H1 (cell line): Measurements from ENCODE around the gene CNNM3. TPM values are rescaled to one million over a fixed set of nuclear protein-coding genes. Genes with fewer than 3 reads are reported as not detected.

ENCODE experiments used
- CTCF ChIA-PET: fragments of 300-600 bp; sonication (Branson Sonifier 250); formaldehyde crosslinking; loops from one replicate; lab custom pipeline; 2021; ENCODE audit not compliant: partially characterized antibody; lab: Charles Lee
- POLR2A ChIA-PET: fragments of 300-600 bp; sonication (Branson Sonifier 250); formaldehyde crosslinking; loops from one replicate; lab custom pipeline; 2021; ENCODE audit warnings: inconsistent platforms; ENCODE audit not compliant: partially characterized antibody; lab: Charles Lee
- DNase-seq, 2 experiments: peaks; one replicate each; pipeline versions ENCODE4 v3.0.0 to v3.0.0-alpha.2; 2010 to 2022; ENCODE audit warnings: low spot score in 2 of 2, low read depth in 1 of 2, mixed read lengths in 1 of 2
- FAIRE-seq: peaks from 2 replicates; lab custom pipeline; 2011; peaks lifted over from hg19 to GRCh38; lab: Jason Lieb, UNC
- H2AFZ ChIP-seq: 2 replicates; pipeline ENCODE4 v1.8.1; 2012; ENCODE audit warnings: low read length, inconsistent platforms
- H2AK5ac ChIP-seq: 2 replicates; pipeline ENCODE4 v1.6.1; 2013; ENCODE audit warnings: low read depth, low read length
- H2BK120ac ChIP-seq: replicated peaks from 2 replicates; pipeline ENCODE3; 2013; ENCODE audit warnings: low read depth, low read length, inconsistent platforms
- H2BK12ac ChIP-seq: 2 replicates; pipeline ENCODE4 v1.6.1; 2013; ENCODE audit warnings: low read depth, low read length
- H2BK15ac ChIP-seq: 2 replicates; pipeline ENCODE4 v1.6.1; 2013; ENCODE audit warnings: low read length
- H2BK20ac ChIP-seq: 2 replicates; pipeline ENCODE4 v1.6.1; 2013; ENCODE audit warnings: low read length
- H2BK5ac ChIP-seq: 2 replicates; pipeline ENCODE4 v1.6.1; 2013; ENCODE audit warnings: low read depth, low read length
- H3K14ac ChIP-seq: 2 replicates; pipeline ENCODE4 v1.6.1; 2013; ENCODE audit warnings: inconsistent platforms; ENCODE audit not compliant: insufficient read length
- H3K18ac ChIP-seq: 2 replicates; pipeline ENCODE4 v1.6.1; 2013; ENCODE audit warnings: low read length; ENCODE audit errors: extremely low read depth
- H3K23ac ChIP-seq: 2 replicates; pipeline ENCODE4 v1.6.1; 2013; ENCODE audit warnings: inconsistent platforms; ENCODE audit not compliant: insufficient read length
- H3K23me2 ChIP-seq: 2 replicates; pipeline ENCODE4 v1.6.1; 2013; ENCODE audit warnings: low read depth, low read length
- H3K27ac ChIP-seq: 2 replicates; pipeline ENCODE4 v1.6.1; 2011; ENCODE audit warnings: low read depth, low read length, inconsistent platforms
- H3K27me3 ChIP-seq, 4 experiments: replicated peaks in 1 of 4; 1 replicate in 1 of 4; 2 replicates in 3 of 4; pipeline versions ENCODE4 v1.6.1 to v1.8.1; 2011 to 2013; ENCODE audit warnings: low read length in 3 of 4, mild to moderate bottlenecking in 3 of 4, inconsistent platforms in 2 of 4, mixed read lengths in 2 of 4, moderate library complexity in 1 of 4; ENCODE audit not compliant: control insufficient read depth in 3 of 4, insufficient read depth in 3 of 4; ENCODE audit errors: extremely low read depth in 1 of 4
- H3K36me3 ChIP-seq, 4 experiments: 2 replicates each; pipeline versions ENCODE4 v1.6.1 to v1.8.1; 2011 to 2013; ENCODE audit warnings: mild to moderate bottlenecking in 4 of 4, low read length in 3 of 4, moderate library complexity in 2 of 4, control low read depth in 1 of 4, inconsistent platforms in 1 of 4; ENCODE audit not compliant: insufficient read depth in 4 of 4, control insufficient read depth in 2 of 4
- H3K4ac ChIP-seq: replicated peaks from 2 replicates; pipeline ENCODE3; 2013; ENCODE audit warnings: low read length, low read depth, mixed read lengths, inconsistent platforms; ENCODE audit not compliant: insufficient read length
- H3K4me1 ChIP-seq, 4 experiments: replicated peaks in 1 of 4; 1 replicate in 1 of 4; 2 replicates in 3 of 4; pipeline versions ENCODE4 v1.6.1 to v1.8.1; 2011 to 2013; ENCODE audit warnings: low read length in 3 of 4, inconsistent platforms in 2 of 4, mixed read lengths in 1 of 4; ENCODE audit not compliant: insufficient read depth in 4 of 4, control insufficient read depth in 3 of 4
- H3K4me2 ChIP-seq, 2 experiments: 2 replicates each; pipeline versions ENCODE4 v1.6.1 to v1.8.1; 2011 to 2013; ENCODE audit warnings: low read depth in 2 of 2, low read length in 2 of 2, control low read depth in 1 of 2, inconsistent platforms in 1 of 2, mild to moderate bottlenecking in 1 of 2; ENCODE audit not compliant: insufficient read depth in 1 of 2
- H3K4me3 ChIP-seq, 4 experiments: fragments of 200-600, 300-600 bp in 1 of 4; sonication (generic), shearing (Covaris generic), sonication (Bioruptor Twin) in 1 of 4; 2 replicates each; pipeline versions ENCODE4 v1.5.1 to v1.8.1; 2011 to 2016; ENCODE audit warnings: low read length in 4 of 4, low read depth in 3 of 4, control low read depth in 2 of 4, inconsistent platforms in 2 of 4, mild to moderate bottlenecking in 2 of 4, mixed read lengths in 1 of 4, moderate library complexity in 1 of 4; ENCODE audit not compliant: insufficient read depth in 2 of 4; ENCODE audit errors: extremely low read depth in 1 of 4
- H3K56ac ChIP-seq: replicated peaks from 2 replicates; pipeline ENCODE3; 2013; ENCODE audit warnings: low read depth, mild to moderate bottlenecking, mixed read lengths, low read length, inconsistent platforms; ENCODE audit not compliant: insufficient read length
- H3K79me1 ChIP-seq: 2 replicates; pipeline ENCODE4 v1.6.1; 2013; ENCODE audit warnings: low read depth, low read length, control low read depth
- H3K79me2 ChIP-seq, 2 experiments: 2 replicates each; pipeline versions ENCODE4 v1.6.1 to v1.8.1; 2012 to 2013; ENCODE audit warnings: low read length in 2 of 2, mild to moderate bottlenecking in 2 of 2, inconsistent platforms in 1 of 2; ENCODE audit not compliant: insufficient read depth in 2 of 2, control insufficient read depth in 1 of 2
- H3K9ac ChIP-seq, 4 experiments: replicated peaks in 1 of 4; 1 replicate in 1 of 4; 2 replicates in 3 of 4; pipeline versions ENCODE4 v1.6.1 to v1.8.1; 2011 to 2013; ENCODE audit warnings: low read depth in 3 of 4, low read length in 3 of 4, control low read depth in 2 of 4, mild to moderate bottlenecking in 2 of 4, moderate library complexity in 2 of 4, inconsistent platforms in 1 of 4; ENCODE audit errors: extremely low read depth in 1 of 4
- H3K9me3 ChIP-seq, 2 experiments: 2 replicates each; pipeline versions ENCODE4 v1.6.1 to v1.8.1; 2012 to 2013; ENCODE audit warnings: mild to moderate bottlenecking in 2 of 2, moderate library complexity in 2 of 2, control low read depth in 1 of 2, inconsistent platforms in 1 of 2, low read depth in 1 of 2, low read length in 1 of 2, mixed read lengths in 1 of 2; ENCODE audit not compliant: insufficient read depth in 2 of 2
- H4K20me1 ChIP-seq, 2 experiments: replicated peaks in 1 of 2; 2 replicates each; pipeline versions ENCODE3 to v1.8.1; 2011 to 2013; ENCODE audit warnings: inconsistent platforms in 2 of 2, low read length in 2 of 2, mild to moderate bottlenecking in 1 of 2; ENCODE audit not compliant: insufficient read depth in 2 of 2, control insufficient read depth in 1 of 2
- H4K5ac ChIP-seq: 2 replicates; pipeline ENCODE4 v1.6.1; 2013; ENCODE audit warnings: low read length, low read depth, mixed read lengths, inconsistent platforms; ENCODE audit not compliant: insufficient read length
- H4K8ac ChIP-seq: 2 replicates; pipeline ENCODE4 v1.8.0; 2013; ENCODE audit warnings: mild to moderate bottlenecking, moderate library complexity, low read length, inconsistent platforms; ENCODE audit not compliant: insufficient read depth; ENCODE audit errors: extremely low read depth
- H4K91ac ChIP-seq: replicated peaks from 2 replicates; pipeline ENCODE3; 2013; ENCODE audit warnings: low read length, mixed read lengths, inconsistent platforms; ENCODE audit not compliant: insufficient read length
- CBX5 ChIP-seq: fragments of 300-800, 300-1000 bp; sonication (generic); IDR thresholded peaks from 2 replicates; pipeline ENCODE4 v1.7.1; 2016; ENCODE audit warnings: antibody characterized with exemption, low read length, low read depth
- CREB1 ChIP-seq: IDR thresholded peaks from 2 replicates; pipeline ENCODE4 v1.6.1; 2012; ENCODE audit warnings: inconsistent platforms
- EP300 ChIP-seq, 2 experiments: IDR thresholded peaks; 1 replicate in 1 of 2; 2 replicates in 1 of 2; pipeline ENCODE4 v1.6.1; 2011 to 2012; ENCODE audit warnings: low read depth in 2 of 2, low read length in 2 of 2, mild to moderate bottlenecking in 2 of 2, borderline replicate concordance in 1 of 2, inconsistent platforms in 1 of 2, moderate library complexity in 1 of 2
- GABPA ChIP-seq: IDR thresholded peaks from 2 replicates; pipeline ENCODE4 v1.6.1; 2011; ENCODE audit warnings: mild to moderate bottlenecking, low read length, moderate library complexity, borderline replicate concordance; ENCODE audit not compliant: insufficient read depth
- JUND ChIP-seq: IDR thresholded peaks from 2 replicates; pipeline ENCODE4 v1.6.1; 2011; ENCODE audit warnings: mild to moderate bottlenecking, improper control_type of control experiment, low read length
- NANOG ChIP-seq: IDR thresholded peaks from 2 replicates; pipeline ENCODE4 v1.6.1; 2011; ENCODE audit warnings: low read length, low read depth, mild to moderate bottlenecking, inconsistent platforms; ENCODE audit not compliant: insufficient read depth, poor library complexity, severe bottlenecking
- POLR2AphosphoS5 ChIP-seq: IDR thresholded peaks from 2 replicates; pipeline ENCODE4 v1.6.1; 2011; ENCODE audit warnings: low read depth, low read length
- RBBP5 ChIP-seq: IDR thresholded peaks from 2 replicates; pipeline ENCODE4 v1.7.1; 2012; ENCODE audit warnings: low read depth, mild to moderate bottlenecking, inconsistent platforms, low read length, moderate library complexity, borderline replicate concordance
- RFX5 ChIP-seq: IDR thresholded peaks from 2 replicates; pipeline ENCODE4 v1.6.1; 2011; ENCODE audit warnings: low read depth, low read length, improper control_type of control experiment, borderline replicate concordance
- SUZ12 ChIP-seq: fragments of 200-600 bp; sonication (generic); IDR thresholded peaks from 2 replicates; pipeline ENCODE4 v1.6.1; 2012; ENCODE audit warnings: mild to moderate bottlenecking, inconsistent platforms, low read length, moderate library complexity, mixed read lengths
- TAF7 ChIP-seq: optimal IDR thresholded peaks from 2 replicates; pipeline ENCODE3; 2011; ENCODE audit warnings: low read depth, mild to moderate bottlenecking, inconsistent platforms, low read length, moderate library complexity, borderline replicate concordance
- WGBS, 2 experiments: shearing (Covaris generic) in 1 of 2; methylation state at CpG; one replicate each; pipeline versions ENCODE4 v1.1.6 to v1.1.7; 2013 to 2015; ENCODE audit warnings: low lambda C conversion rate in 2 of 2, mixed read lengths in 2 of 2, inconsistent platforms in 1 of 2, low coverage in 1 of 2, missing lambda C conversion rate in 1 of 2; ENCODE audit not compliant: insufficient replicate concordance in 2 of 2, insufficient coverage in 1 of 2, insufficient read length in 1 of 2; ENCODE audit errors: extremely low coverage in 1 of 2, missing lambda C conversion rate in 1 of 2; 5-methylcytosine and 5-hydroxymethylcytosine counted together
- polyA plus RNA-seq, 7 experiments: library from polyadenylated mRNA; depleted of rRNA in 3 of 7; stranded (reverse) in 5 of 7; unstranded in 2 of 7; fragments of >200 nt in 5 of 7; fragments of 200-250 nt in 2 of 7; gene quantifications; 1 replicate in 5 of 7; 2 replicates in 1 of 7; 4 replicates in 1 of 7; pipeline versions ENCODE4 v1.2.1 to v1.2.3, GENCODE V29; 2011 to 2013; ENCODE audit warnings: missing spikeins in 2 of 7, mixed read lengths in 2 of 7
- total RNA-seq: library from RNA; stranded (reverse); fragmentation: NEBNext Ultra II Directional; extraction: Animal tissue kit (Norgen Biotek cat#: 25700); gene quantifications from 2 replicates; pipeline ENCODE4 v1.2.1, GENCODE V29; 2021

Gene CNNM3
- total and polyA plus RNA-seq, 2 of the 8 experiments (the other 6 are each of a cell fraction or from before 2014, with no cell fraction given) = 29.1 to 29.2 TPM

DNA sequence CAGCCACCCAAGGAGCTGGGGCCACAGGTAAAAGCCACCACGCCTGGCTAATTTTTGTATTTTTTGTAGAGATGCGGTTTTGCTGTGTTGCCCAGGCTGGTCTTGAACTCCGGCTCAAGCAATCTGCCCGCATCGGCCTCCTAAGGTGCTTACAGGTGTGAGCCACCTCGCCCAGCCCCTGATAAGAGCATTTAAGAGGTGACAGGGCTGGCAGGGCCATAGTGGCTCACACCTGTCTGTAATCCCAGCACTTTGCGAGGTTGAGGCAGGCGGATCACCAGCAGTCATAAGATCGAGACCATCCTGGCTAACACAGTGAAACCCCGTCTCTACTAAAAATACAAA is 9.0 kb upstream of the CNNM3 start:
- TF ChIP-seq JUND (no peak), TAF7 (no peak), RFX5 (no peak), NANOG (no peak), CREB1 (no peak), GABPA (no peak), RBBP5 (no peak), SUZ12 (no peak), EP300 (IDR thresholded peaks at IDR 0.05; ENCODE audit: borderline replicate concordance in 1 of 2, low read depth in 2 of 2, low read length in 2 of 2) (no peak), CBX5 (no peak), POLR2AphosphoS5 (no peak)
- TF ChIP-seq, all 59 proteins: peak for 0
- Histone ChIP-seq H3K4me1 (no peaks in the 10 kb centered on the region; a peak in 1 of 7 replicates), H2BK5ac (no peak overlapping the region), H2BK20ac (no peak overlapping the region), H3K23ac (no peak overlapping the region), H3K23me2 (no peaks in the 10 kb centered on the region), H2BK12ac (no peak overlapping the region), H3K4ac (no peak overlapping the region), H3K56ac (no peak overlapping the region), H3K79me2 (no peaks in the 10 kb centered on the region), H3K27ac (no peak overlapping the region), H3K4me2 (no peak overlapping the region), H2BK120ac (no peak overlapping the region), H3K9ac (no peak overlapping the region), H2AK5ac (no peak overlapping the region), H4K5ac (no peak overlapping the region), H3K14ac (no peak overlapping the region), H3K27me3 (no peaks in the 10 kb centered on the region), H4K8ac (no peak overlapping the region), H4K20me1 (no peaks in the 10 kb centered on the region), H4K91ac (no peak overlapping the region), H3K18ac (no peak overlapping the region), H2AFZ (no peak overlapping the region), H2BK15ac (no peak overlapping the region), H3K4me3 (no peak overlapping the region), H3K9me3 (no peaks in the 10 kb centered on the region), H3K79me1 (no peaks in the 10 kb centered on the region), H3K36me3 (no peaks in the 10 kb centered on the region)
- WGBS, 2 experiments = 91% methylated on average over 10 of the region's 10 CpGs; no CpG with 5 or more reads in 1 of the 2 experiments
- ChIA-PET CTCF (interaction anchor here (0.6 to 1.5 kb wide), 3 partner anchors 10 to 72 kb away, joined by 3 read pairs; no protein-coding TSS in a partner anchor), POLR2A (interaction anchor here (1.5 kb wide), 1 partner anchor 9 kb away, joined by 5 read pairs; the partner anchor contains the start of gene CNNM3)
- no peak for FAIRE-seq
- DNase-seq = no peak
